Esophagus squamous epithelium (tissue), 4 donors: ENCODE results near the gene DOCK3.
"Not testable (repeated sequence)": the region's sequence is repeated elsewhere in the genome, so short reads cannot be mapped to it uniquely, and the experiment has no call there.

Experiments used
- CTCF ChIP-seq, 6 experiments: fragments of 450-650 bp in 4 of 6; fragments of 200-600 bp in 2 of 6; sonication (generic) in 2 of 6; IDR thresholded peaks; one replicate each; pipeline ENCODE4 v1.5.1; 2016 to 2019; ENCODE audit warnings: antibody characterized with exemption in 6 of 6, mild to moderate bottlenecking in 4 of 6, moderate library complexity in 4 of 6
- POLR2A ChIP-seq, 4 donors: fragments of 450-650 bp; IDR thresholded peaks; one replicate each; pipeline ENCODE4 v1.6.1; 2017; ENCODE audit warnings: antibody characterized with exemption in 4 of 4, mild to moderate bottlenecking in 4 of 4, moderate library complexity in 3 of 4

GRCh38 chr3:50922071-50922470 lies 247.3 kb downstream of the DOCK3 start:
- TF ChIP-seq CTCF, POLR2A (IDR thresholded peaks at IDR 0.05): not testable (repeated sequence)
